HG03571 (cell line): ENCODE data around the gene LY6G5C.

Experiments used
- ATAC-seq: cut with Tn5 transposase; IDR thresholded peaks from one replicate; pipeline ENCODE4 v1.9.1; 2021; ENCODE audit not compliant: unreplicated experiment

LY6G5C gene

GRCh38 chr6:31680226-31681134 lies at the start of gene LY6G5C:
Gene LY6G5C (minus strand): TSS chr6:31681067. CDS start chr6:31680373, 694 bp downstream.
- ATAC-seq: no peak

- ATAC-seq: no peak
Measured at GRCh38 chr6:31729979-31730630, 49.2 kb upstream of the LY6G5C start.

- ATAC-seq: no peak
Measured at GRCh38 chr6:31729515-31729978, 48.7 kb upstream of the LY6G5C start.

- ATAC-seq: no peak
Measured at GRCh38 chr6:31728767-31729514, 48.1 kb upstream of the LY6G5C start, which contains the start of gene DDAH2. Gene DDAH2 (minus strand): TSS chr6:31729299. CDS start chr6:31729161, 138 bp downstream.

- ATAC-seq: no peak
Measured at GRCh38 chr6:31727717-31728671, 47.1 kb upstream of the LY6G5C start.

GRCh38 chr6:31727034-31727716 lies 46.3 kb upstream of the LY6G5C start:
- no peak for ATAC-seq

- no peak for ATAC-seq
Measured at GRCh38 chr6:31725502-31726350, 44.9 kb upstream of the LY6G5C start.

- ATAC-seq: no peak
Measured at GRCh38 chr6:31723980-31724691, 43.3 kb upstream of the LY6G5C start.

GRCh38 chr6:31723245-31723979 lies 42.5 kb upstream of the LY6G5C start, which contains the start of gene MPIG6B:
Gene MPIG6B (plus strand): TSS chr6:31723373. CDS start chr6:31723384, 11 bp downstream.
- ATAC-seq: no peak

GRCh38 chr6:31722173-31722572 lies 41.3 kb upstream of the LY6G5C start:
- no peak for ATAC-seq

GRCh38 chr6:31721351-31722020 lies 40.6 kb upstream of the LY6G5C start, which contains the start of gene LY6G6C:
Gene LY6G6C (minus strand): TSS chr6:31721746. CDS start chr6:31721679, 67 bp downstream.
- ATAC-seq: no peak

GRCh38 chr6:31720196-31720770 lies 39.4 kb upstream of the LY6G5C start:
- no peak for ATAC-seq

- ATAC-seq: no peak
Measured at GRCh38 chr6:31719001-31719400, 38.1 kb upstream of the LY6G5C start.

GRCh38 chr6:31718265-31718664 lies 37.4 kb upstream of the LY6G5C start:
- ATAC-seq: no peak

- ATAC-seq: no peak
Measured at GRCh38 chr6:31717499-31718222, 36.8 kb upstream of the LY6G5C start.
